ENCODE measurements around the gene ANO1.

- TF ChIP-seq CTCF (IDR thresholded peaks at IDR 0.05; ENCODE audit: low read depth, low read length, poor library complexity, severe bottlenecking) (no peak), EZH2phosphoT487 (IDR thresholded peaks at IDR 0.05; ENCODE audit: borderline replicate concordance, low read length) (no peak)
Observed at GRCh38 chr11:70117567-70118145, 39.5 kb downstream of the ANO1 start.
